ENCODE results near the gene SLC6A19. TPM values are rescaled to one million over a fixed set of nuclear protein-coding genes. Genes with fewer than 3 reads are reported as not detected.

SLC6A19 gene
- total RNA-seq, 1 experiment from 2014 or later: not detected

- no peak for DNase-seq (ENCODE audit: extremely low read depth, low read depth)
These were observed 34.0 kb downstream of the SLC6A19 start for GRCh38 chr5:1235379-1235778.

GRCh38 chr5:1235838-1236237 lies 34.4 kb downstream of the SLC6A19 start:
- DNase-seq (ENCODE audit: extremely low read depth, low read depth): no peak

GRCh38 chr5:1239505-1240251 lies 38.3 kb downstream of the SLC6A19 start:
- no peak for DNase-seq (ENCODE audit: extremely low read depth, low read depth)

GRCh38 chr5:1240496-1241260 lies 39.3 kb downstream of the SLC6A19 start:
- DNase-seq (ENCODE audit: extremely low read depth, low read depth): no peak

GRCh38 chr5:1241509-1242080 lies 40.2 kb downstream of the SLC6A19 start:
- DNase-seq (ENCODE audit: extremely low read depth, low read depth): no peak

DNA sequence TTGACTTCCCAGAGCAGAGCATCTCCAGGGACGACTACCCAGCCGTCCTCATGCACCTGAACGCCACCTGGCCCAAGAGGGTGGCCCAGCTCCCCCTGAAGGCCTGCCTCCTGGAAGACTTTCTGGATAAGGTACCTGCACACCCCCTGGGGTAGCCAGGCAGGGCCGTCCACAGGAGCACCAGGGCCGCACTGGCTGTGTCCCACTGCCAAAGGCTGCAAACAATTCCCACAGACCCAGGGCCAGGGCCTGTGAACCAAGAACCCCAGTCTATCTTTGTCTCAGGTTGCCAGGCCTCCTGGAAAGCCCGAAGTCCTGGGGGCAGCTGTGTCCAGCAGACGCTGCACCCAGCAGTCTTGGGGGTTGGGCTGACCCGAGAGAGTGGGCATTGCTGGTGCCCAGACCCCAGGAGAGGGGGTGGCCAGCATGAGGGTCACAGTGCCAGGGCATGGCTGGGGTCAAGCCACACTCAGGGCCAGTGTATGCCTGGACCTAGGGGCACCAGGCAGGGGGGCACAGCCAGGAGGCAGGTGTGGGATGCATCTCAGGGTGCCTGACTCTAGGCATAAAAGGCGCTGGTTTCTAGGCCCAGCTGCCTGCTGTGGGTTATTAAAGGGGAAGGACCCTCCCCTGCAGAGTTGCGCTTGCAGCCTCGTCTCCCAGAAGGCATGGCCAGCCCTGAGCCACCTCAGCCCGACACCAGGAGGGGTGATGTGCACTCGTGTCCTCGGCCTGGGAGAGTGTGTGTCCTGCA lies 41.5 kb downstream of the SLC6A19 start:
- no peak for DNase-seq (ENCODE audit: extremely low read depth, low read depth)

- DNase-seq (ENCODE audit: extremely low read depth, low read depth): no peak
These were observed 42.2 kb downstream of the SLC6A19 start for GRCh38 chr5:1243487-1244130.

- DNase-seq (ENCODE audit: extremely low read depth, low read depth): no peak
These were observed 42.9 kb downstream of the SLC6A19 start for GRCh38 chr5:1244255-1244654.

DNA sequence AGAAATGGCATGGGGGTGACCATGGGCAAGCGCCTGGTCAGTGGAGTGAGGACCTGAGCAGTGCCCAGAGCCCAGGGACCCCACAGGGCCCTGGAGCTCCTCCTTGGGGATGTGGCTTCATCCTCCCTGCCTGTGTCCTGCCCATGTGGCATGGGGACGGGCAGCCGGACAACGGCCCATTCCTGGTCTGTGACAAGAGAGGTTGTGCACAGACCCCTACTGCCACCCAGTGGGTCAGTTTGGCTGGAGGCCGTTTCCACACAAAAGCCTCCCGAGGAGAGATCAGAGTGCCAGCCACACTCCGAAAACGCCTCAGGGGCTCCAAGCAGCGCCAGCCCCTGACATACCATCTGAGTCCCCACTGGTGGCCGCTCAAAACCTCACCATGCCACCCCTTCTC lies 43.6 kb downstream of the SLC6A19 start:
- DNase-seq (ENCODE audit: extremely low read depth, low read depth): no peak

DNA sequence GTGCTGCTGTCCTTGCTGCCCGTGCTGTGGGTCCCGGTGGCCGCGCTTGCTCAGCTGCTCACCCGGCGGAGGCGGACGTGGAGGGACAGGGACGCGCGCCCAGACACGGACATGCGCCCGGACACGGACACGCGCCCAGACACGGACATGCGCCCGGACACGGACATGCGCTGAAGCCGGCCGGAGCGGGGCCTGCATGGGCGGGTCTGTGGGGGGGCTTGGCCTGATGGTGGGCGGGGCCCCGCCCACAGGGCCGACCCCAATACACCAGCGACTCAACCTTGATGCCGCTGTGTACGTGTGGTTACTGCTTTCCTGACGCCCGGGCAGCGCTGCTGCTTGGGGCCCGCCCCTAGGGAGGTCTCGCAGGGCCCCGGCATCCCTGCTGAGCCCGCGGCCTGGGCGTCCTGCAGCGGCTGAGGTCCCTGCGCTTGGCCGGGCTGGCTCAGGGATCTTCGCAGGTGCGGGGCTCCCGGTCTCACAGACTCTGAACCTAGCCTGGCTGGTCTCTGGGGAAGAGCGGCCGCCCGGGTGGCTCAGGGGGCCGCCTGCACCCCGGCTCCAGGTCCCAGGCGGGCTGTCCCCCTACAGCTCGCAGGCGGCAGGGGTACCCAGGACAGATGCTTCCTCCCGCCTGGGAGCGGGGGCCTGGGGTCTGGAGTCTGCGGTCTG lies 44.6 kb downstream of the SLC6A19 start:
- DNase-seq (ENCODE audit: extremely low read depth, low read depth): no peak

- DNase-seq (ENCODE audit: extremely low read depth, low read depth): peak; percentile 54
These were observed 45.5 kb downstream of the SLC6A19 start for GRCh38 chr5:1246711-1247431.

DNA sequence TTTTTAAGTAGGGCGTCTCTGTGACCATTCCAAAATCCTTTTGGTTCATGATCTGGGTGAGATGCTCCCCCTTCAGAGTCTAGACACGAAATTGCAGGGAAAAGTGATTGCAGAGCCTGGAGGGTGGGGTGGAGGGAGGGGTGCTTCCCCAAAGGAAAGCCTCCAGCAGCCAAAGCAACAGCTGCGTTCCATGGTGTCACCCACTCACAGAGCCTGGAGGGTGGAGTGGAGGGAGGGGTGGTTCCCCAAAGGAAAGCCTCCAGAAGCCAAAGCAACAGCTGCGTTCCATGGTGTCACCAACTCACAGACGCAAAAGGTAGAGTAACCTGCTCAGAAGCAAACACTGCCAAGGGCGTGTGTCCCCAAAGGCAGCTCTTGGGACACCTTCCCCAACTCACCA lies 46.4 kb downstream of the SLC6A19 start:
- DNase-seq (ENCODE audit: extremely low read depth, low read depth): no peak

- no peak for DNase-seq (ENCODE audit: extremely low read depth, low read depth)
These were observed 48.2 kb downstream of the SLC6A19 start for GRCh38 chr5:1249366-1250280.

- DNase-seq (ENCODE audit: extremely low read depth, low read depth): no peak
These were observed 50.5 kb downstream of the SLC6A19 start for GRCh38 chr5:1251678-1252580.

GRCh38 chr5:1252681-1253080 lies 51.3 kb downstream of the SLC6A19 start:
- DNase-seq (ENCODE audit: extremely low read depth, low read depth): no peak

DNA sequence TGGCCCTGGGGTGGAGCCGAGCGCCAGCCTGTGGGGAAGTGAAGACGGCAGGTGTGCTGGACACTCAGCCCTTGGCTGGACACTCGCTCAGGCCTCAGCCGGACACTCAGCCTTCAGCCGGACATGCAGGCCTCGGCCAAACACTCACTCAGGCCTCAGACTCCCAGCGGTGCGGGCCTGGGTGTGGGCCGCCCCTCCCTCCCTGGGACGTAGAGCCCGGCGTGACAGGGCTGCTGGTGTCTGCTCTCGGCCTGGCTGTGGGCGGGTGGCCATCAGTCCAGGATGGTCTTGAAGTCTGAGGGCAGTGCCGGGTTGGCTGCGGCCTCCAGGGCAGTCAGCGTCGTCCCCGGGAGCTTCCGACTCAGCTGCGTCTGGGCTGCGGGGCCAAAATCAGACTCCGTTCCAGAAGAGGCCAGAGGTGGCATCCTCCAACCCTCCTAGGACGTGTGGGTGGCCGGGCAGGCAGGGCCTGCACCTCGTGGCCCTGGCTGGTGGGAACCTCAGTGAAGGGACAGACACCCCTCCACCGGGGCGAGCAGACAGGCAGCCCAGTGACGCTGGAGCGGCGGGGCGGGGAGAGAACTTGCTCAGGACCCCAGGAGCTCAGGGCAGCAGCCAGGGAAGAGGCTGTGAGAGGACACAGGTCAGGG lies 52.2 kb downstream of the SLC6A19 start:
- DNase-seq (ENCODE audit: extremely low read depth, low read depth): no peak

GRCh38 chr5:1254196-1254595 lies 52.8 kb downstream of the SLC6A19 start:
- DNase-seq (ENCODE audit: extremely low read depth, low read depth): no peak

All from NCI-H460 (cell line).